Adipose tissue (tissue), 3 donors: Measurements from ENCODE around the gene TMEM163. TPM values are rescaled to one million over a fixed set of nuclear protein-coding genes. Genes with fewer than 3 reads are reported as not detected.
"Not testable (repeated sequence)": the region's sequence is repeated elsewhere in the genome, so short reads cannot be mapped to it uniquely, and the experiment has no call there.

ENCODE experiments used
- H3K27ac ChIP-seq: one replicate; pipeline ENCODE4 v1.5.1; 2013; ENCODE audit warnings: low read depth, low read length
- WGBS, 3 donors: extraction: QIAGEN DNeasy Blood & Tissue Kit; methylation state at CpG; one replicate each; pipeline ENCODE4 v1.1.7; 2013; 5-methylcytosine and 5-hydroxymethylcytosine counted together
- polyA plus RNA-seq, 3 donors: library from polyadenylated mRNA; stranded (reverse); fragments of 200-250 nt; gene quantifications; one replicate each; pipeline ENCODE4 v1.2.3, GENCODE V29; 2013
- donor health status: healthy with polysubstance abuse.
- donor health status: Bipolar disorder and iron deficiency.
- donor health status: healthy.

The TMEM163 gene
- 10 to 100 TPM in 1 of 3 donors, 1 to 10 TPM in 2; 1.5 to 36.4 (median 2.4) TPM for polyA plus RNA-seq

DNA sequence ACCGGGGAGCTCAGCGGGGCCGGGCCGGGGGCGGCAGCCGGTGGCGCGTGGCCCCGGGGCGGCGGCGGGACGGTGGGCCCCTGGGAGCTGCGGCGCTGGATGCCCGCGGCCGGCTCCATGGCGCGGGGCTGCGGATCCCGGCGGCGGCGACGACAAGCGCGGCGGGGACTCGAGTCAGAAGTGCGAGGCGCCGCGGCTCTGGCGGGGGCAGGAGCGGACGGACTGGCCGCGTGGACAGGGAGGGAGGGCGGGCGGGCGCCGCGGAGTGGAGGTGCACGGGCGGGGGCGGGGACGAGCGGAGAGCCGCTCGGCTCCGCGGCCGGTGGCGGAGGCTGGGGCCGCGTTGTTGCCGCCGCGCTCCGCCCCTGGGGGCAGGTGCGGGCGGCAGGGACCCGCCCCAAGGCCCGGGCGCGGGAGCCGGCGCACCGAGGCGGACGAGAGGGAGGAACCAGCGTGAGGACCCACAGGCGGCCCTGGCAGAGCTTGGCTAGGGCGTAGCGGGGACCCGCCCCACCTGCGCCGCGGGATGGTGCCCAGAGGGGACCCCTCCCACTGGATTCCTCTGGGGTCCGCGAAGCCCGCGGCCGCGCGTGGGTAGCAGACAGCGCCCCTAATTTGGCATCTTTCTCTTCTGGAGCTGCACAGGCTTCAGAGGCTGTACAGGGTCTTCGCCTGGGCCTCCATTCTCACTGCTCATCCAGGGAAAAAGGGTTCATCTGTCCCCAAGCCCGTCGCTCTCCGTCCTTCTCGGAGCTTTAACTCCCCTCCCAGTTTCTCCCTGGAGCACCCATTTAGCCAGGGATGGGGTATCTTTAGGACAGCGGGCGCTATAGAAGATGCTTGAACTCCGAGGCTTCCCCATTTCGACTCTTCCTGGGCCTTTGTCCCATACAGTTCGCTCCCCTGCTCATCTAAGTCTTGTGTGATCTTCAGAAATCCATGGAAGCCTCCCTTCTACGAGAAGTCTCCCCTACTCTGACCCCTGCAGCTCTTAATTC lies at the start of gene TMEM163:
Gene TMEM163, minus strand, starts transcription at position 184 of the 998 bp plus-strand sequence.
- 8 to 14% (median 10%) methylated on average over 59 to 97 of the region's 99 CpGs for WGBS, 3 donors
- no peak within 1 kb of the TSS for H3K27ac ChIP-seq

DNA sequence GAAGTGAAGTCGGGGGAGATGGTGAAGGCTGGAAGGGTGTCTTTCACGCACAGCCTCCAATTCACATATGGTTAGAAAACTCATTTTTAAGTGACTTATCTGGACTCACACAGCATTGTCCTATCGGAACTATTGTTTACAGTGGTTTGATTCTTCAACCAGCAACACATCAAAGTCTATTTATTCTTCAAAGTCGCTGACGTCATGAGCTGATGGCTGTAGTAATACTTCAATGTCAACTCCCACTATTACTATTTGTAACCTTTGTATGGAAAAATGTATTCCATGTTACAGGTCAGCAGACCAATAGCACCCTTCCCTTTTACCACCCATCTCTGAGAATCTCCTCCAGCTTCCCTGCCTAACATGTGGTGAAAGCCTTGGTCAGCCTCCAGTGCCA lies 47.8 kb upstream of the TMEM163 start:
- no peak overlapping the region for H3K27ac ChIP-seq
- WGBS, 3 donors = 74 to 86% (median 77%) methylated on average over 5 of the region's 5 CpGs

DNA sequence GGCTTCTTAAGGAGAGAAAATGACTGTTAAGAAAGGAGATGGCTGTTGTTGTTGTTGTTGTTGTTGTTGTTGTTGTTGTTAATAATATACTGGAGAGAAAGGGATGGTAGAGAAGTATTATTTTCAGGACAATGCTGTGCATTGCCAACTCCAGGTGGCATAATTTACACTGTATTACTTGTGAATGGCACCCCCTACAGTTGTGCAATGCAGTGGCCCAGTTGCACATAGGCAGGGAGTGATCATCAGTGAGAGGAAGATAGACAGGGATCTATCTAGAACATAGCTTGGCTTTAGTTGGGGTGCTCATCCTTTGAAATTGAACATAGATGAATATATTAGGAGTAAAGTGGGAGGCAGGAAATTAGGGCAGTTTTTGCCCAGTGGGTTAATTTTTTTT lies 47.2 kb upstream of the TMEM163 start:
- H3K27ac ChIP-seq = no peak overlapping the region

DNA sequence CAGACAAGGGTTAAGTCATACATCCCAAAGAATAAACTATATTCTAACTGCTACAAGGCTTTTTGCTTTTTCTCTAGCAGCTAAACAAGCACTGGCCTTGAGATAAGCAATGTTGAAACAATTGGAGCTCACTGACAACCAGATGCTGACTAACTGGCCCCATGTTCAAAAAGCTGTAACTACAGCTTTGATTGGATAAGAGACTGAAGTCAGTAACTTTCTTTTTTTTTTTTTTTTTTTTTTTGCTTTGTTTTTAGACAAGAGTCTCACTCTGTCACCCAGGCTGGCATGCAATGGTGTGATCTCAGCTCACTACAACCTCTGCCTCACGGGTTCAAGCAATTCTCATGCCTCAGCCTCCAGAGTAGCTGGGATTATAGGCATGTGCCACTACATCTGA lies 45.4 kb upstream of the TMEM163 start:
- WGBS, 3 donors = 71 to 88% (median 84%) methylated on average over 1 of the region's 1 CpG

DNA sequence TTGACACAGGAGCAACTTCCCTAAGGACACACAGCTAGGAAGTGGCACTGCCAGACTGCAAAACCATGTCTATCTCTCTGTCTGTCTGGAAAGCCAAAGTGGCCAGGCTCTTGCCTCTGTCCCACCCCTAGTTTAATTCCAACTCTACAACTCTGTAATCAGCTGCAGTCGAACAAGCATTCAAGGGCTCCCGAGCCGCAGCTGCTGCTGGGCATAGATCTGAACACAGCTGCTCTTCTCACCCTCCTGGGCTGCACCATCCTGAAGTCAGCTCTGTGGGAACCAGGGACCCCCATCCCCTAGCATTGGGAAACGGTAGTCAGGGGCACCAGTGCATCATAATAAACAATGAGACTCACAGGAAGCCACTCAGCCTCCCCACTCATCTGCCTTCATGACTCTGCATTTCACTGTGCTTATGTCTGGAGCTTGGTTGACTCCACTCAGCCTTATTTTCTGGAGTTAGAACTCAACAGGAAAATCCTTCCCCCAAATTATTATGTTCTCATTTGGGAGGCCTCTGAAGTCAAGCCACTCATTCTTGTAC lies 44.4 kb upstream of the TMEM163 start:
- WGBS, 3 donors = 47 to 74% (median 69%) methylated on average over 4 of the region's 4 CpGs
- no peak overlapping the region for H3K27ac ChIP-seq

More for the DNA sequence above, 45.4 kb upstream of the TMEM163 start:
- H3K27ac ChIP-seq = no peak overlapping the region

DNA sequence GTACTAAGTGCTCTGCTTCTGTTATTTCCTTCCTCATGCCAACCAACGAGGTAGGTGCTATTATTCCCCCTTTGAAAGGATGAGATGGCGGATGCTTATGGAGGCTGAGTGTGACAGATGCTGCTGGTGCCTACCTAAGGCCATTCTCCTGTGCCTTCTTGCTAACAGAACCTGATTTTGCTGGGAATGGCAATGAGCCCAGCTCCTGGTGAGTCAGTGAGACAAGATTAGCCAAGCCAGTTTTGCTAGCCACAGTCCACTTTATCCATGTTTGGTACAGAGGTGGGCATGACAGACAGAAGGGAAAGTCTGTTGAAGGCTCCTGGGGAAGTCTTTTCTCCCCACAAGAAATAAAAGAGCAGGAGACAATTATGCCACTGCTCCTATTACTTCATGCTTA lies 43.7 kb upstream of the TMEM163 start:
- H3K27ac ChIP-seq = no peak overlapping the region
- 57 to 81% (median 59%) methylated on average over 2 of the region's 2 CpGs for WGBS, 3 donors

DNA sequence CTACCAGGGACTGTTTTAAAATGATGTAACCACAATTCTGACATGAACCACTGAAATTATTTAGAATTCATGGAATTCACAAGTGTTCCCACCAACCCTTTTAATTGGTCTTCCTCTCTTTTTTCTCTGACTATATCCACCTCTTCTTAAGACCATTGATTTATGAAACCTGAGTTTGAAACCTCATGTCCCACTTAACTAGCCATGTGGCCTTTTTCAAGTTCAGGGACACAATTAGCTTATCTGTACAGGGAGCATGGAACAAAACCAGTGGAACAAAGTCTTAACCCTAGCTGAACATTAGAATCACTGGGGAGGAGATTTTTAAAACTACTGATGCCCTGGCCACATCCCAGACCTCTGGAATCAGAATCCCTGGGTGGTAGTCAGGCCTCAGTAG lies 41.6 kb upstream of the TMEM163 start:
- no peak overlapping the region for H3K27ac ChIP-seq

DNA sequence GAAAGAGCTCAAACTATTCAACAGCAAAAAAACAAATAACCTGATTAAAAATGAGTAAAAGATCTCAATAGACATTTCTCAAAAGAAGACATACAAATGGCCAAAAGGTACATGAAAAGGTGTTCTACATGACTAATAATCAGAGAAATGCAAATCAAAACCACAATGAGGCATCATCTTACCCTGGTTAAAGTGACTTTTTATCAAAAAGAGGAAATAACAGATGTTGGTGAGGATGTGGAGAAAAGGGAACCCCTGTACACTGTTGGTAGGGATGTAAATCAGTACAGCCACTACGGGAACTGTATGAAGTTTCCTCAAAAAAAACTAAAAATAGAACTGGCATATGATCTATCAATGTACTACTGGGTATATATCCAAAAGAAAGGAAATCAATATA lies 39.8 kb upstream of the TMEM163 start:
- no peak overlapping the region for H3K27ac ChIP-seq
- 39 to 76% (median 45%) methylated on average over 1 of the region's 1 CpG for WGBS, 3 donors

DNA sequence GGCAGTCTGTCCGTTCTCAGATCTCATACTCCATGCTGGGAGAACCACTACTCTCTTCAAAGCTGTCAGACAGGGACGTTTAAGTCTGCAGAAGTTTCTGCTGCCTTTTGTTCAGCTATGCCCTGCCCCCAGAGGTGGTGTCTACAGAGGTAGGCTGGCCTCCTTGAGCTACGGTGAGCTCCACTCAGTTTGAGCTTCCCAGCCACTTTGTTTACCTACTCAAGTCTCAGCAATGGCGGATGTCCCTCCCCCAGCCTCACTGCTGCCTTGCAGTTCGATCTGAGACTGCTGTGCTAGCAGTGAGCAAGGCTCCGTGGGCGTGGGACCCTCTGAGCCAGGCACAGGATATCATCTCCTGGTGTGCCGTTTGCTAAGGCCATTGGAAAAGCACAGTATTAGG lies 33.2 kb upstream of the TMEM163 start:
- not testable (repeated sequence) for H3K27ac ChIP-seq
- WGBS, 3 donors = 55 to 61% (median 57%) methylated on average over 8 of the region's 8 CpGs

DNA sequence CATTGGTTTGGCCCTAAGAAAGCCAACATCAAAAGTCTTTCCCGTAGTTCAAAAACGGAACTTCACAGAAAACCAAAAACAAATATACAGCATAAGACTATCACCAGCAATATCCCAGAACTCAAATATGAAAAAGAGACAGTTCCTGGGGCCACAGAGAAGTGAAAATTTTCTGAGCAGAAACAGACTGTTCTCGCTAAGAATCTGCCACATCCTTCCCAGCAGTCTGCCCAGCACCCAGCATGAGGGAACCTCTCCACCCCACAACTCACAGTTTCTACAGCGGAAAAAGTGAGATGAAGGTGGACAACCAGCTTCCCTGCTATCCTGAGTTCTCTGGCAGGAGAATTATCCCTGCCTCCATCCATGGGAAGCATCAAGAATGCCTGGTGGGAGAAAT lies 26.7 kb upstream of the TMEM163 start:
- H3K27ac ChIP-seq = no peak overlapping the region
- 77 to 87% (median 78%) methylated on average over 4 of the region's 4 CpGs for WGBS, 3 donors

DNA sequence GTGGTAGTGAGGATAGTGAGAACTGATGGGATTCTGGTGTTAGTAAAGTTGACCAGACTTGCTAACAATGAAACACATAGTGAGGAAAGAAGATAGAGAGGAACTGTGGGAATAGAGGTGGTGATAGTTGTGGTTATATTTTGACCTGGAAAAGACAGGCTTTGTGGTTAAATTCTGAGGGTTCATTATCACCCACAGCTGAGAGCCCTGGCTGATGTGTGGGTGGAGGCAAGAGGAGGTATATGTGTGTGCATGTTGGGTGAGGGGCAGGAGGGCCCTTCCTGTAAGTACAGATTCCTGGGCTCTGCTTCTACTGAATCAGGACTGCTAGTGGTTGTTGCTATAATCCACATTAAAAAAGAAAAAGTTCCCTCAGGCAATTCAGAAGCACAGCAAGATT lies 26.2 kb upstream of the TMEM163 start:
- no peak overlapping the region for H3K27ac ChIP-seq

DNA sequence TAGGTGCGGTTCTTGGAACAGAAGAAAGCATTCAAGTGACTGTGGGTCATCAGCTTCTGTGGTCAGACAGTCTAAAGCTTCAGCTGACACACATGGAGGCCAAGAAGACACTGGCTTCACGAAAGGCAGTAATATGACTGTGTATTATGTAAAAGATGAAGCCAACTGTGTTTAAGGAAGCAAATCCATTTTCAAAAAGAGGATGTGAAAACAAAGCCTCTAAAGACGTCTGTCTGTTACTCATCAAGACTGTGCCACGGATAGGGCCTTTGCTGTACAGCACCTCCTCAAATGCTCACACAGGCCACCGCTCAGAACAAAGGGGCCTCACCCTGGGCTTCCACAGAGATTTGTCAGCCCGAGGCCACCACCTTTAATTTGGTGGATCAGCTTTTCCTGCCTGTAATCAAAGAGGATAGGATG lies 21.1 kb upstream of the TMEM163 start:
- H3K27ac ChIP-seq = no peak overlapping the region
- 55 to 76% (median 63%) methylated on average over 6 of the region's 6 CpGs for WGBS, 3 donors

DNA sequence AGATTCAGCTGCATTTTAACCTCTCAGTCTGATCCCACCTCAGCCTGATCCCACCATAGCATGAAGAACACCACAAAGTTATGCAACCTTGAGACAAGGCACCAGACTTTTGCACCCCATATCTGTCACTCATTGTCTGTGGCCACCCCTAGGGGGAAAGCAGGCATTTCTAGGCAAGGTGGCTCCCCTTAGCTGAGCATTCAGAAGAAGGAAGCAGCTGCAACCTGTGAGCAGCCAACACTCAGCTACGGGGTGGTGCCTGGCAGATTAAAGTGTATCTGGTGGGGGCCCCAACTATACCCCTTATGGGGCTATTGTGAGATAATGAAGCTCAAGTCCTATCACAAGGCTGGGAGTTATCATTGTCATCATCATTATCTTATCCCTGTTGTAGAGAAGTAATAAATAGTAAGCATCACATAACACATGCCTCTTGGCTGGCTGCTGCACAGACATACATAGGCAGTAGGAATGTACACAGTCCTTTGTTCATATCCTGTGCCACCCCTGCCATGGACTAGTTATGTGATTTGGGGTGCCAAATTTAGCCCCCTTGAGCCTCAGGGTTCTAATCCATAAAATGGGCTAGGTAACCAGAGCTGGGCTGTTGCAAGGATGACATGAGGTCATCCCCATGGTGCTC lies 20.6 kb upstream of the TMEM163 start:
- no peak overlapping the region for H3K27ac ChIP-seq
- 39 to 72% (median 44%) methylated on average over 1 of the region's 1 CpG for WGBS, 3 donors

DNA sequence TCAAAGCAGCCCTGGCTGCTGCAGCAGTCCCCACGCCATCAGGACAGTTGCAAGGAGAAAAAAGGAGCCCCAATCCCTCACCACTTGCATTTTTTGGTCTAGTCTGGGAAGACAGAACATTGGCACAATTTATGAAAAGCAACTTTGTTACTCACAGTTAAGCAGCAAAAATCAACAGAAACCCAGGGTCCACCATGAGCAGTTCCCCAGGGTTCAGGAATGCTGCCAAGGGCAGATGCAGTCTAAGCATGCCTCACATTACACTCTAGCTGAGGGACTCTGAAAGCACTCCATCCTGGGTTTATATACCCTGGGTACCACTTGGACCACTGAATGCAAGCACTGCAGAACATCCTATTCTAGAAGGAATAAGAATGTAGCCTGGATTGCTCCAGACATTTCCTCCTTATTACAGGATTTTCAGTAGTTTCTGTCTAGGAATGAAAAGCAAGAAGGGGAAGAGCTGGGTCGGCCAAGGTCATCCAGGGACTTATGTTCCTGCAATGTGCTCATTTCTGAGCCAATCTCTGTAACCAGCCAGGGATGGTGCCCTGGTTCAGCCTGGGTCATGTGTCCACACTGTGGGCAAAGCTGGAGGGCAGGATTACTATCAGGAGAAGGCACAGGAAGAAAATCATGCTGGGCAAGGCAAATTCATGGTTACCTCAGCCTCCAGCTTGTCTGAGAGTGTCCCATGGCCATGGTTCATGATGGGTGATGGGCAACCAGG lies 19.5 kb upstream of the TMEM163 start:
- WGBS, 3 donors = 76 to 91% (median 79%) methylated on average over 2 of the region's 2 CpGs
- no peak overlapping the region for H3K27ac ChIP-seq

DNA sequence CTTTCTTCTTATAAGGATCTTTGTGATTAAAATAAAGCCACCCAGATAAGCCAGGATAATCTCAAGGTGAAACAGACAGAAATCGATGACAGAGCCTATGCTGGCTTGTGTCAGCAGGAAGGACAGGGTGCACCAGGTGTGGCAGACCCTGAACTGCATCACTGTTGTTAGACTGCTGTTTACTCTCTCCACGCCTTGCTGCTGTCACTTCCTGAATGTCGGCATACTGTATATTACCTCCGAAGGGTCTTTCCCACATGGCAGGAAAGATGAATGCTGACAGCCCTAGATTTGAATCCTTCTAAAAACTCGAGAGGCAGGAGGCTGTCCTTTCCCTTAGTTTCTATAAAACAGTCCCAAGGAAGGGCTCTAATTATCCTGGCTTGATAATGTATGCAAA lies 18.9 kb upstream of the TMEM163 start:
- no peak overlapping the region for H3K27ac ChIP-seq
- 47 to 58% (median 50%) methylated on average over 5 of the region's 5 CpGs for WGBS, 3 donors

DNA sequence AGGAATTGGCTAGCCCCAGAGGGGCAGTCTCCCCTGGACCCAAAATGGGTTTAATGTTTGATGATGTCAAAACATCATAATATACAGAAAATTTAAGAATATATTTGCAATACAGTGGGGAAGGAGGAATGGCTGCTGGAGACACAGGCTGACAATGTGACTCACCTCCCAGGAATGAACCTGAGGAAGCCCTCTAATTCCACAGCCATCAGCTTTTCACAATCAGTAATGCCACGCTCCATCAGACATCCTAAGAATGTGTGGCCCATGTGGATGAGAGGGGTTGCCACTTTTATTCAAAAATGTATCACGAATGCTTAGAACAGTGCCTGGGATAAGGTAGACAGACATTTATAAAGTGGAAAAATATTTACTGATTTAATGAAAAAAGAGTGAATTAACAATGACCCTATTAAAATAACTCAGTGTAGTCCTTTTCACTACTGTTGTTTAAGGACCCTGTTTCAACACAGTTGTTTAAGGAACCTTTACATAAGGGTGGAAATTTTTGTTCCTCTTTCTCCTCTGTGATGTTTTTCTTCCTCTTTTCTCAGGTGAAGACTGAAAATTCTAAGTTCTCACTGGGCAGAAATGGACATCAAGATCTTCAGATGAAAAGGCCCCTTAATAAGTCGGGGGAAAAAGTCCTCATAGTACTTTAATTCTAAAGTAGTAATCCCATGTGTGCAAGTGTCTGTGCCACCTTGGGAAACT lies 17.5 kb upstream of the TMEM163 start:
- 65 to 86% (median 66%) methylated on average over 3 of the region's 3 CpGs for WGBS, 3 donors
- no peak overlapping the region for H3K27ac ChIP-seq

DNA sequence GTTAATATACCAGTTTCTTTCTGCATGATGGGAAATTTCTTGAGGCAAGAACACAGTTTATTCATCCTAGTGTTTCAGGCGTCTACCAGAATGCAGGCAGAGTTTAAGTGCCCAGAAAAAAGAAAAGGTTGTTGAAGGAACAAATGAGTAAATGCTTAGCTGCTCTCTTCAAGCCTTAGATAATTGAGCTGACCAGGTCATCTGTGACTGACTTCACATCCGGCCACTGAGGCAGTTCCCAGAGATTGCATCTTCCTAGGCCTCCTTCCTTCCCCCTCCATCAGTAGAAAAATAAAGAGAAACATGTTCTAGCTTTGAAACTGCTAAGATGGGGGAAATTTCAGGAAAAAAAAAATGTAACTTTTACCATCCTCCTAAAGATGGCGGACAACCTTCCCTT lies 9.4 kb upstream of the TMEM163 start:
- no peak overlapping the region for H3K27ac ChIP-seq
- 79 to 98% (median 85%) methylated on average over 3 of the region's 3 CpGs for WGBS, 3 donors

DNA sequence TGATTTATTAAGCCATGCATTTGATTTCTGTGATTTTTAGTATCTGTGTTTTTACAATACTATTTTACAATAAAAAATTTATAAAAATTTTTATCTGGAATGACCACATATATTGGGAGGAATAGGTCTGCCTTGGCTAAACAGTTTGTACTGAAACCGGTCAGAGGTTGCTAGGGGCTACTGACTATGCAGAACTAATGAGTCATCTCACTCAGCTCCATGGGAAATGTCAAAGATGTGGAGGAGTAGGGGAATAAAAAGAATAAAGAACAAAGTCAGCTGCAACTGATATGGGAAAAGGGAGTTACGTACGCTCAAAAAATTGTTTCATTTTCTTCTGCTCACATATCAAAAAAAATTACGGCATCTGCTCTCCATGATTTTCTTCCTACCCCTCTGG lies 8.6 kb upstream of the TMEM163 start:
- H3K27ac ChIP-seq = no peak overlapping the region
- 34 to 53% (median 46%) methylated on average over 4 of the region's 4 CpGs for WGBS, 3 donors
